ENCODE measurements around the gene SNX25. TPM values are rescaled to one million over a fixed set of nuclear protein-coding genes. Genes with fewer than 3 reads are reported as not detected.

SNX25 gene
- total RNA-seq, 1 donor from 2014 or later, result 53.1 TPM

GRCh38 chr4:185218312-185218711 is 8.9 kb downstream of the SNX25 start:
- Mint-ChIP-seq H3K27me3 (no peaks in the 10 kb centered on the region), H3K4me1 (peaks cover 88% of the 10 kb centered on the region), H3K27ac (peak overlapping the region; percentile 42), H3K36me3 (ENCODE audit: low read depth) (no peaks in the 10 kb centered on the region), H3K4me3 (no peak overlapping the region), H3K9me3 (no peaks in the 10 kb centered on the region)
- intact Hi-C loops (cut with micrococcal nuclease), result loop anchor here (10.0 kb wide), 1 partner anchor 744 kb away; the partner anchor contains the start of gene IRF2
- CTCF ChIA-PET, result no interaction called here
- no peak for DNase-seq
- POLR2A ChIA-PET, result no interaction called here
- no peak for TF ChIP-seq CTCF (IDR thresholded peaks at IDR 0.05)
- ATAC-seq (ENCODE audit: low read depth), result no peak

GRCh38 chr4:185219551-185220344 is 10.3 kb downstream of the SNX25 start:
- no peak for DNase-seq
- H3K27me3 Mint-ChIP-seq, result no peaks in the 10 kb centered on the region
- CTCF ChIA-PET, result no interaction called here
- intact Hi-C loops (cut with micrococcal nuclease), result loop anchor here (10.0 kb wide), 1 partner anchor 745 kb away; the partner anchor contains the start of gene IRF2
- no peak for TF ChIP-seq CTCF (IDR thresholded peaks at IDR 0.05)
- H3K4me3 Mint-ChIP-seq, result peak overlapping the region; percentile 74
- ATAC-seq (ENCODE audit: low read depth), result peak; percentile 82
- H3K27ac Mint-ChIP-seq, result peak overlapping the region; percentile 87
- no peaks in the 10 kb centered on the region for H3K36me3 Mint-ChIP-seq (ENCODE audit: low read depth)
- no peaks in the 10 kb centered on the region for H3K9me3 Mint-ChIP-seq
- peaks cover 79% of the 10 kb centered on the region for H3K4me1 Mint-ChIP-seq
- POLR2A ChIA-PET, result interaction anchor here (0.6 to 1.6 kb wide), 7 partner anchors 9 to 176 kb away, joined by 3 to 15 read pairs (median 5); partner anchors contain the start of genes ANKRD37, LRP2BP and SNX25

- ChIA-PET POLR2A (interaction anchor here (0.7 kb wide), 1 partner anchor 366 kb away, joined by 8 read pairs; no protein-coding TSS in a partner anchor), CTCF (no interaction called here)
- Mint-ChIP-seq H3K27me3 (no peaks in the 10 kb centered on the region), H3K27ac (peak overlapping the region; percentile 18), H3K4me1 (peaks cover 77% of the 10 kb centered on the region), H3K9me3 (no peaks in the 10 kb centered on the region), H3K36me3 (ENCODE audit: low read depth) (peaks cover 3% of the 10 kb centered on the region), H3K4me3 (no peak overlapping the region)
- intact Hi-C loops (cut with micrococcal nuclease), result no loop called here
- ATAC-seq (ENCODE audit: low read depth), result no peak
- DNase-seq, result no peak
- no peak for TF ChIP-seq CTCF (IDR thresholded peaks at IDR 0.05)
These were observed 12.1 kb downstream of the SNX25 start for GRCh38 chr4:185221491-185221890.

GRCh38 chr4:185221912-185222311 is 12.5 kb downstream of the SNX25 start:
- DNase-seq, result no peak
- CTCF ChIA-PET, result no interaction called here
- peak overlapping the region; percentile 18 for H3K27ac Mint-ChIP-seq

More at GRCh38 chr4:185221912-185222311, 12.5 kb downstream of the SNX25 start:
- intact Hi-C loops (cut with micrococcal nuclease), result no loop called here
- no peak for ATAC-seq (ENCODE audit: low read depth)
- H3K36me3 Mint-ChIP-seq (ENCODE audit: low read depth), result peaks cover 3% of the 10 kb centered on the region
- no peak for TF ChIP-seq CTCF (IDR thresholded peaks at IDR 0.05)
- H3K27me3 Mint-ChIP-seq, result no peaks in the 10 kb centered on the region
- H3K4me3 Mint-ChIP-seq, result no peak overlapping the region
- POLR2A ChIA-PET, result interaction anchor here (0.7 kb wide), 1 partner anchor 365 kb away, joined by 8 read pairs; no protein-coding TSS in a partner anchor
- H3K9me3 Mint-ChIP-seq, result no peaks in the 10 kb centered on the region
- peaks cover 73% of the 10 kb centered on the region for H3K4me1 Mint-ChIP-seq

All from activated B cell treated with CpG ODN at 0.5 μM for 24 hours (primary cell).